Vagina (tissue), 2 donors: Measurements from ENCODE around the gene SIM1.

Experiments used
- POLR2AphosphoS5 ChIP-seq, 2 donors: sonication (generic); formaldehyde crosslinking; IDR thresholded peaks; one replicate each; pipeline ENCODE4 v1.9.0; 2017; ENCODE audit warnings: antibody characterized with exemption in 2 of 2, mild to moderate bottlenecking in 2 of 2, low read depth in 1 of 2; ENCODE audit not compliant: insufficient read depth in 1 of 2
- TF ChIP-seq, protein P1 (sequence below), 3 experiments: fragments of 450-650 bp in 2 of 3; fragments of 200-600 bp in 1 of 3; sonication (generic) in 1 of 3; IDR thresholded peaks; one replicate each; pipeline ENCODE4 v1.5.1; 2017 to 2019; ENCODE audit warnings: antibody characterized with exemption in 3 of 3, mild to moderate bottlenecking in 2 of 3, moderate library complexity in 2 of 3

DNA sequence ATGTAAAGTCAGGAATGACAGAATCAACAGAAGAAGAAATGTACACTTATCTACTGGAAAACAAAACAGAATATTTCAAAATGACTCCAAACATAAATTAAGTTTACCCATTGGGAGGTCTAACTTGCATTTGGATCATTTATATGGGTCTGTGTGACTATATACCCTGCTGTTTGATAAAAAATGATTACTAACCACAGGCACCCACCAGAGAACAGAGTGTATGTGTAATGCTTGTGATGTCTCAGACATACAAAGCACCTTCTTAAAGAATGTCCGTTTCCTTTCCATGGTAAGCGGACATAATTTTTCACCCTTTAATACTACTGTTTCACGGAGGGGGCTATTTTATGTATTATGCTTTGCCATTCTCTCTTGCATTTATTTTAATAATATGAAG lies 19.2 kb downstream of the SIM1 start:
- TF ChIP-seq, protein P1, sequence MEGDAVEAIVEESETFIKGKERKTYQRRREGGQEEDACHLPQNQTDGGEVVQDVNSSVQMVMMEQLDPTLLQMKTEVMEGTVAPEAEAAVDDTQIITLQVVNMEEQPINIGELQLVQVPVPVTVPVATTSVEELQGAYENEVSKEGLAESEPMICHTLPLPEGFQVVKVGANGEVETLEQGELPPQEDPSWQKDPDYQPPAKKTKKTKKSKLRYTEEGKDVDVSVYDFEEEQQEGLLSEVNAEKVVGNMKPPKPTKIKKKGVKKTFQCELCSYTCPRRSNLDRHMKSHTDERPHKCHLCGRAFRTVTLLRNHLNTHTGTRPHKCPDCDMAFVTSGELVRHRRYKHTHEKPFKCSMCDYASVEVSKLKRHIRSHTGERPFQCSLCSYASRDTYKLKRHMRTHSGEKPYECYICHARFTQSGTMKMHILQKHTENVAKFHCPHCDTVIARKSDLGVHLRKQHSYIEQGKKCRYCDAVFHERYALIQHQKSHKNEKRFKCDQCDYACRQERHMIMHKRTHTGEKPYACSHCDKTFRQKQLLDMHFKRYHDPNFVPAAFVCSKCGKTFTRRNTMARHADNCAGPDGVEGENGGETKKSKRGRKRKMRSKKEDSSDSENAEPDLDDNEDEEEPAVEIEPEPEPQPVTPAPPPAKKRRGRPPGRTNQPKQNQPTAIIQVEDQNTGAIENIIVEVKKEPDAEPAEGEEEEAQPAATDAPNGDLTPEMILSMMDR (IDR thresholded peaks at IDR 0.05): no peak
- no peak for TF ChIP-seq POLR2AphosphoS5 (IDR thresholded peaks at IDR 0.05; ENCODE audit: insufficient read depth in 1 of 2, low read depth in 1 of 2)
